ENCODE data around the gene CDKN2A. TPM values are rescaled to one million over a fixed set of nuclear protein-coding genes. Genes with fewer than 3 reads are reported as not detected.
A peak's percentile ranks its signal among the peaks of the same experiment; 100 is the strongest.

The CDKN2A gene
- total RNA-seq, 1 experiment from 2014 or later: 0.57 TPM

DNA sequence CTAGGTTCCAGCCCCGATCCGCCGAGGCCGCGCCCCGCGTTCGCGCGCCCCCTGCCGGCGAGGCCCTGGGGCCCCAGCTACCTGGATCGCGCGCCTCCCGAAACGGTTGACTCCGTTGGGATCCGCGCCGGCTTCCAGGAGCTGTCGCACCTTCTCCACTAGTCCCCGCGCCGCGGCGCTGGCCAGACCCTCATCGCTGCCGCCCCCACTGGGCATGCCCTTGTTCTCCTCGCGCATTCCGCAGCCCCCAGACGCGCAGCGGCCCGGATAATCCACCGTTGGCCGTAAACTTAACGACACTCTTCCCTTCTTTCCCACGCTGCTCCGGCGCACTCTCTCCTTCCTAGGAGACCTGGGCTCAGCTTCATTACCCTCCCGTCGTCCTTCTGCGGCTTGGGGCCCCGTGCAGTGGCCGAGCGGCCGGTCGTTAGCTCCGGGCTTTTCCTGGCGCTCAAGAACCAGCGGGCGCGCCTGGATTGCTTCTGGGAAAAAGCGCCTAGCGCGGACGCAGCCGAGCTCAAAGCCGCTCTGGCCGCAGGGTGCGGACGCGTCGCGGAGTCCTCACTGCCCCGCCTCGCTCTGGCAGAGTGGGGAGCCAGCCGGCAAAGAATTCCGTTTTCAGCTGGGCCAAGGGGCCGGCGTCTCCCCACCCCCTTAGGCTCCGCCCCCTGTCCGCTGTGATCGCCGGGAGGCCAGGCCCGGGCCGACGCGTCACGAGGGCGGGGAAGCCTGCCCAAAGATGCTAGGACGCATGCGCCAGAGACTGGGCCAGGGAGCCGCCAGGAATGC, 14.7 kb upstream of the CDKN2A start, which contains the start of gene CDKN2B (continued):
- TF ChIP-seq FOXP1 (CRISPR knock-in tag; IDR thresholded peaks at IDR 0.05; ENCODE audit: borderline replicate concordance): peak; percentile 46; the same call in 1 of the 2 replicates
- no peak for TF ChIP-seq E2F4 (CRISPR knock-in tag; IDR thresholded peaks at IDR 0.05; ENCODE audit: borderline replicate concordance, low read depth)
- TF ChIP-seq ERG (CRISPR knock-in tag; IDR thresholded peaks at IDR 0.05): no peak
- TF ChIP-seq AR (CRISPR knock-in tag; IDR thresholded peaks at IDR 0.05): no peak
- TF ChIP-seq FOXK1 (CRISPR knock-in tag; IDR thresholded peaks at IDR 0.05): 0 out of 2 replicates have a peak, but pooled peaks have one; percentile 42
- no peak for TF ChIP-seq ATF3 (CRISPR knock-in tag; conservative IDR thresholded peaks at IDR 0.05)
- no peak for TF ChIP-seq SMAD3 (CRISPR knock-in tag; IDR thresholded peaks at IDR 0.05; ENCODE audit: borderline replicate concordance)
- TF ChIP-seq ATF2 (CRISPR knock-in tag; IDR thresholded peaks at IDR 0.05; ENCODE audit: borderline replicate concordance, low read depth): no peak
- TF ChIP-seq, protein P1, sequence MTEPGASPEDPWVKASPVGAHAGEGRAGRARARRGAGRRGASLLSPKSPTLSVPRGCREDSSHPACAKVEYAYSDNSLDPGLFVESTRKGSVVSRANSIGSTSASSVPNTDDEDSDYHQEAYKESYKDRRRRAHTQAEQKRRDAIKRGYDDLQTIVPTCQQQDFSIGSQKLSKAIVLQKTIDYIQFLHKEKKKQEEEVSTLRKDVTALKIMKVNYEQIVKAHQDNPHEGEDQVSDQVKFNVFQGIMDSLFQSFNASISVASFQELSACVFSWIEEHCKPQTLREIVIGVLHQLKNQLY (CRISPR knock-in tag; IDR thresholded peaks at IDR 0.05): no peak
- TF ChIP-seq SOX15 (CRISPR knock-in tag; IDR thresholded peaks at IDR 0.05): no peak
- no peak for TF ChIP-seq FOXJ3 (CRISPR knock-in tag; IDR thresholded peaks at IDR 0.05; ENCODE audit: borderline replicate concordance)
- TF ChIP-seq ZNF263 (CRISPR knock-in tag; IDR thresholded peaks at IDR 0.05; ENCODE audit: low read depth): no peak
- no peak for TF ChIP-seq NR3C1 (CRISPR knock-in tag; conservative IDR thresholded peaks at IDR 0.05; ENCODE audit: low read depth)
- TF ChIP-seq KAT7 (CRISPR knock-in tag; IDR thresholded peaks at IDR 0.05; ENCODE audit: borderline replicate concordance): no peak
- TF ChIP-seq GABPB1 (CRISPR knock-in tag; IDR thresholded peaks at IDR 0.05): no peak
- TF ChIP-seq ZNF138 (CRISPR knock-in tag; conservative IDR thresholded peaks at IDR 0.05): no peak
- TF ChIP-seq NFYB (CRISPR knock-in tag; conservative IDR thresholded peaks at IDR 0.05; ENCODE audit: low read depth): no peak
- TF ChIP-seq ZMAT4 (CRISPR knock-in tag; IDR thresholded peaks at IDR 0.05): no peak
- TF ChIP-seq IRF2 (CRISPR knock-in tag; IDR thresholded peaks at IDR 0.05; ENCODE audit: borderline replicate concordance, low read depth): no peak
- peak; percentile 20; the same call in 1 of the 2 replicates for TF ChIP-seq SP1 (CRISPR knock-in tag; conservative IDR thresholded peaks at IDR 0.05)
- TF ChIP-seq ESRRA (CRISPR knock-in tag; IDR thresholded peaks at IDR 0.05; ENCODE audit: borderline replicate concordance): no peak
- no peak for TF ChIP-seq ZBTB21 (CRISPR knock-in tag; IDR thresholded peaks at IDR 0.05; ENCODE audit: borderline replicate concordance)
- TF ChIP-seq GTF2I (CRISPR knock-in tag; conservative IDR thresholded peaks at IDR 0.05): no peak
- TF ChIP-seq, protein P2, sequence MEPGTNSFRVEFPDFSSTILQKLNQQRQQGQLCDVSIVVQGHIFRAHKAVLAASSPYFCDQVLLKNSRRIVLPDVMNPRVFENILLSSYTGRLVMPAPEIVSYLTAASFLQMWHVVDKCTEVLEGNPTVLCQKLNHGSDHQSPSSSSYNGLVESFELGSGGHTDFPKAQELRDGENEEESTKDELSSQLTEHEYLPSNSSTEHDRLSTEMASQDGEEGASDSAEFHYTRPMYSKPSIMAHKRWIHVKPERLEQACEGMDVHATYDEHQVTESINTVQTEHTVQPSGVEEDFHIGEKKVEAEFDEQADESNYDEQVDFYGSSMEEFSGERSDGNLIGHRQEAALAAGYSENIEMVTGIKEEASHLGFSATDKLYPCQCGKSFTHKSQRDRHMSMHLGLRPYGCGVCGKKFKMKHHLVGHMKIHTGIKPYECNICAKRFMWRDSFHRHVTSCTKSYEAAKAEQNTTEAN (CRISPR knock-in tag; IDR thresholded peaks at IDR 0.05): no peak

Data from WTC11 (cell line).